ENCODE data around the gene TGM3.

- TF ChIP-seq CTCF (tag by site-specific recombination; IDR thresholded peaks at IDR 0.05) (no peak), IKZF3 (tag by site-specific recombination; IDR thresholded peaks at IDR 0.05) (no peak), PRDM6 (tag by site-specific recombination; IDR thresholded peaks at IDR 0.05) (no peak), ZNF133 (tag by site-specific recombination; IDR thresholded peaks at IDR 0.05) (no peak), ZNF132 (tag by site-specific recombination; IDR thresholded peaks at IDR 0.05; ENCODE audit: borderline replicate concordance) (no peak), ZNF561 (tag by site-specific recombination; IDR thresholded peaks at IDR 0.05; ENCODE audit: borderline replicate concordance) (no peak)
These were observed 40.7 kb downstream of the TGM3 start for GRCh38 chr20:2336471-2336870.

Data from HEK293 (cell line).